SK-N-SH (cell line): Measurements from ENCODE around the gene C18orf32. TPM values are rescaled to one million over a fixed set of nuclear protein-coding genes. Genes with fewer than 3 reads are reported as not detected.
A peak's percentile ranks its signal among the peaks of the same experiment; 100 is the strongest.

Experiments used
- CTCF ChIA-PET: fragments of 300-600, 350-600 bp; formaldehyde crosslinking; extraction: SDS; loops from one replicate; lab custom pipeline; 2021; lab: Yijun Ruan, JAX
- POLR2A ChIA-PET: fragments of 350-600 bp; sonication (Branson Sonifier 250); formaldehyde crosslinking; extraction: SDS; loops from one replicate; lab custom pipeline; 2020; ENCODE audit warnings: antibody characterized with exemption, inconsistent platforms; lab: Yijun Ruan, JAX
- DNase-seq: peaks from one replicate; pipeline ENCODE4 v3.0.0; 2012
- H2AFZ ChIP-seq: fragments of 200-600 bp; sonication (generic); 2 replicates; pipeline ENCODE4 v1.8.1; 2016; ENCODE audit warnings: antibody characterized with exemption, mild to moderate bottlenecking, low read depth
- H3F3A ChIP-seq: fragments of 200-600 bp; sonication (generic); replicated peaks from 2 replicates; pipeline ENCODE3; 2016; ENCODE audit warnings: antibody characterized with exemption, mild to moderate bottlenecking; ENCODE audit not compliant: insufficient read depth
- H3K27ac ChIP-seq, 2 experiments: fragments of 200-500 bp in 1 of 2; fragments of 200-600 bp in 1 of 2; sonication (Bioruptor generic) in 1 of 2; sonication (generic), shearing (Covaris generic) in 1 of 2; 2 replicates each; pipeline versions ENCODE4 v1.5.1 to v1.6.1; 2014 to 2016; ENCODE audit warnings: low read depth in 2 of 2, inconsistent platforms in 1 of 2, low read length in 1 of 2, mild to moderate bottlenecking in 1 of 2, mixed read lengths in 1 of 2
- H3K27me3 ChIP-seq: fragments of 200-600 bp; sonication (generic), shearing (Covaris generic); 2 replicates; pipeline ENCODE4 v1.6.1; 2016; ENCODE audit warnings: mixed run types; ENCODE audit not compliant: insufficient read depth
- H3K36me3 ChIP-seq, 2 experiments: fragments of 200-500 bp in 1 of 2; fragments of 200-600 bp in 1 of 2; sonication (Bioruptor generic) in 1 of 2; sonication (generic) in 1 of 2; replicated peaks in 1 of 2; 2 replicates each; pipeline versions ENCODE3 to v1.5.1; 2014 to 2016; ENCODE audit warnings: low read length in 1 of 2, mild to moderate bottlenecking in 1 of 2; ENCODE audit not compliant: insufficient read depth in 2 of 2, control insufficient read depth in 1 of 2
- H3K4me1 ChIP-seq, 2 experiments: fragments of 200-500 bp in 1 of 2; fragments of 200-600 bp in 1 of 2; sonication (Bioruptor generic) in 1 of 2; sonication (generic), shearing (Covaris generic) in 1 of 2; 2 replicates each; pipeline versions ENCODE4 v1.5.1 to v1.6.1; 2014 to 2016; ENCODE audit warnings: low read depth in 1 of 2, low read length in 1 of 2, mixed run types in 1 of 2; ENCODE audit not compliant: insufficient read depth in 2 of 2, control insufficient read depth in 1 of 2
- H3K4me2 ChIP-seq: fragments of 200-600 bp; sonication (generic), shearing (Covaris generic); 2 replicates; pipeline ENCODE4 v1.6.1; 2017; ENCODE audit warnings: mixed run types
- H3K4me3 ChIP-seq, 2 experiments: fragments of 200-500 bp in 1 of 2; fragments of 200-600 bp in 1 of 2; sonication (Bioruptor generic) in 1 of 2; sonication (generic), shearing (Covaris generic) in 1 of 2; 2 replicates each; pipeline versions ENCODE4 v1.5.1 to v1.8.1; 2014 to 2016; ENCODE audit warnings: low read depth in 2 of 2, inconsistent platforms in 1 of 2, low read length in 1 of 2, mild to moderate bottlenecking in 1 of 2, mixed read lengths in 1 of 2, moderate library complexity in 1 of 2
- H3K79me2 ChIP-seq: fragments of 200-600 bp; sonication (generic); 2 replicates; pipeline ENCODE4 v1.8.1; 2017; ENCODE audit warnings: mild to moderate bottlenecking; ENCODE audit not compliant: insufficient read depth
- H3K9ac ChIP-seq: fragments of 200-600 bp; sonication (generic); 2 replicates; pipeline ENCODE4 v1.6.1; 2017; ENCODE audit warnings: mixed run types
- H3K9me2 ChIP-seq: fragments of 200-600 bp; sonication (generic); 2 replicates; pipeline ENCODE4 v1.6.1; 2017; ENCODE audit warnings: mixed run types
- H3K9me3 ChIP-seq: fragments of 200-600 bp; sonication (generic); 2 replicates; pipeline ENCODE4 v1.6.1; 2017; ENCODE audit warnings: mixed run types, mild to moderate bottlenecking, moderate library complexity
- H4K20me1 ChIP-seq: fragments of 200-600 bp; sonication (generic); 2 replicates; pipeline ENCODE4 v1.6.1; 2017; ENCODE audit warnings: mild to moderate bottlenecking, mixed run types; ENCODE audit not compliant: insufficient read depth
- FOSL2 ChIP-seq: IDR thresholded peaks from 2 replicates; pipeline ENCODE4 v1.4.0; 2012; ENCODE audit warnings: low read depth, mild to moderate bottlenecking, moderate library complexity, borderline replicate concordance
- FOXM1 ChIP-seq: IDR thresholded peaks from 2 replicates; pipeline ENCODE4 v1.4.0; 2012; ENCODE audit warnings: low read depth, mild to moderate bottlenecking
- GATA2 ChIP-seq: sonication (generic); formaldehyde crosslinking; IDR thresholded peaks from 2 replicates; pipeline ENCODE4 v1.5.0; 2020; ENCODE audit warnings: mild to moderate bottlenecking, missing genetic modification reagents
- JUND ChIP-seq: IDR thresholded peaks from 2 replicates; pipeline ENCODE4 v1.4.0; 2012
- NRF1 ChIP-seq: IDR thresholded peaks from 2 replicates; pipeline ENCODE4 v1.6.1; 2012; ENCODE audit warnings: low read depth, mild to moderate bottlenecking, low read length
- RAD21 ChIP-seq: IDR thresholded peaks from 2 replicates; pipeline ENCODE4 v1.6.1; 2012; ENCODE audit warnings: mild to moderate bottlenecking, low read length
- SIN3A ChIP-seq: IDR thresholded peaks from 2 replicates; pipeline ENCODE4 v1.6.1; 2012; ENCODE audit warnings: low read depth, mild to moderate bottlenecking, low read length, moderate library complexity, borderline replicate concordance
- TAF1 ChIP-seq: IDR thresholded peaks from 2 replicates; pipeline ENCODE4 v1.6.1; 2012; ENCODE audit warnings: low read depth, mild to moderate bottlenecking, low read length, moderate library complexity, borderline replicate concordance
- TEAD4 ChIP-seq: IDR thresholded peaks from 2 replicates; pipeline ENCODE4 v1.4.0; 2012; ENCODE audit warnings: mild to moderate bottlenecking, borderline replicate concordance; ENCODE audit not compliant: insufficient read depth
- YY1 ChIP-seq: IDR thresholded peaks from 2 replicates; pipeline ENCODE4 v1.4.0; 2012; ENCODE audit warnings: low read depth, mild to moderate bottlenecking
- WGBS: methylation state at CpG from one replicate; pipeline ENCODE4 v1.1.6; 2017; ENCODE audit warnings: low lambda C conversion rate; 5-methylcytosine and 5-hydroxymethylcytosine counted together
- polyA plus RNA-seq, 3 experiments: library from polyadenylated mRNA; depleted of rRNA; stranded (reverse); fragments of >200 nt; gene quantifications; 2 replicates each; pipeline ENCODE4 v1.2.3, GENCODE V29; 2012
- TF ChIP-seq, protein P1 (sequence below): IDR thresholded peaks from 2 replicates; pipeline ENCODE4; 2012
- TF ChIP-seq, protein P2 (sequence below): IDR thresholded peaks from 2 replicates; pipeline ENCODE4 v1.4.0; 2012; ENCODE audit warnings: low read depth, borderline replicate concordance
- TF ChIP-seq, protein P3 (sequence below): fragments of 150-350 bp; IDR thresholded peaks from 2 replicates; pipeline ENCODE4 v1.6.1; 2016; ENCODE audit warnings: mild to moderate bottlenecking, low read depth, low read length
- TF ChIP-seq, protein P4 (sequence below): IDR thresholded peaks from 2 replicates; pipeline ENCODE4 v1.6.1; 2012; ENCODE audit warnings: mild to moderate bottlenecking, low read depth, low read length, moderate library complexity

Gene C18orf32
- polyA plus RNA-seq, 1 of the 3 experiments (the other 2 are of a cell fraction), result 29.4 TPM

DNA sequence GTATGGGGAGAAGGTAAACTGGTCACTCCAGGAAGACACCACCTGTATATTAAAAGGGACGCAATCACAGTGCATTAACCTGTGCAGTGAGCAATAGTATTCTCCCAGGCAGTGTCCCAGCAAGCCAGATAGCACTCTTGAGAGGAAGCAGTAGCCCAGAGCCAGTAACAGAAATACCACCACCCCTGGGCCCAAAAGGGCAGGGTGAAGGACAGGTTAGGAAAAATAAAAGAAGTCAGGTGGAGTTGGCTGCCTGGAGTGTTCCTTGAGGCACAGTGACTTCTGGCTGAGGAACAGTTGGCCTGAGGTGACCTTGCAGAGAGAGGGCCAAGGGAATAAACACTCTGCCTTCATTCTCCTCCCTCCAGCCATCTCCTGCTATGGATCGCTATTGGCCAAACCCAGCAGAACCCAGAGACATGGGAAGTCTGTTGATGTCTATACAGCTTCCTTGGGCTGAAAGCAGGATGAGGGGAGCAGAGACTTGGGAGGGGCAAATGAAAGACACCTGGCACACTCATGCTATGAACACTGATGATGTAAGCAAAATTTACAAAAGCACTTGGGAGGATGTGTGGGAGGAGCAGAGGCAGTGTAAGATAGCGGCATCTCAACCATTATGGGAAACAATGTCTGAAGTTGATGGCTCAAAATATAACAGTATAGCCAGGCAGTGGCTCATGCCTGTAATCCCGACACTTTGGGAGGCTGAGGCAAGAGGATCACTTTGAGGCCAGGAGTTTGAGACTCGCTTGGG is 7.5 kb downstream of the C18orf32 start:
- H3K36me3 ChIP-seq, result peaks cover 30 to 37% of the 10 kb centered on the region in 2 experiments
- H3K9ac ChIP-seq, result no peak overlapping the region
- H3K79me2 ChIP-seq, result peaks cover 29% of the 10 kb centered on the region
- no peak overlapping the region for H3K27ac ChIP-seq
- H3K4me3 ChIP-seq, result no peak overlapping the region
- no peak overlapping the region for H2AFZ ChIP-seq
- H3F3A ChIP-seq, result peaks cover 32% of the 10 kb centered on the region
- H3K4me2 ChIP-seq, result no peak overlapping the region
- H3K9me2 ChIP-seq, result no peaks in the 10 kb centered on the region
- WGBS, result 91% methylated on average over 5 of the region's 5 CpGs
- H3K4me1 ChIP-seq, result peaks cover 6 to 9% of the 10 kb centered on the region in 2 experiments; a peak in 3 of 4 replicates
- no peak for DNase-seq
- TF ChIP-seq TEAD4 (no peak), FOXM1 (no peak), TAF1 (no peak), JUND (no peak), NRF1 (no peak), RAD21 (no peak), FOSL2 (no peak)
- TF ChIP-seq, protein P1, sequence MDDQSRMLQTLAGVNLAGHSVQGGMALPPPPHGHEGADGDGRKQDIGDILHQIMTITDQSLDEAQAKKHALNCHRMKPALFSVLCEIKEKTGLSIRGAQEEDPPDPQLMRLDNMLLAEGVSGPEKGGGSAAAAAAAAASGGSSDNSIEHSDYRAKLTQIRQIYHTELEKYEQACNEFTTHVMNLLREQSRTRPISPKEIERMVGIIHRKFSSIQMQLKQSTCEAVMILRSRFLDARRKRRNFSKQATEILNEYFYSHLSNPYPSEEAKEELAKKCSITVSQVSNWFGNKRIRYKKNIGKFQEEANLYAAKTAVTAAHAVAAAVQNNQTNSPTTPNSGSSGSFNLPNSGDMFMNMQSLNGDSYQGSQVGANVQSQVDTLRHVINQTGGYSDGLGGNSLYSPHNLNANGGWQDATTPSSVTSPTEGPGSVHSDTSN, result no peak
- TF ChIP-seq, protein P2, sequence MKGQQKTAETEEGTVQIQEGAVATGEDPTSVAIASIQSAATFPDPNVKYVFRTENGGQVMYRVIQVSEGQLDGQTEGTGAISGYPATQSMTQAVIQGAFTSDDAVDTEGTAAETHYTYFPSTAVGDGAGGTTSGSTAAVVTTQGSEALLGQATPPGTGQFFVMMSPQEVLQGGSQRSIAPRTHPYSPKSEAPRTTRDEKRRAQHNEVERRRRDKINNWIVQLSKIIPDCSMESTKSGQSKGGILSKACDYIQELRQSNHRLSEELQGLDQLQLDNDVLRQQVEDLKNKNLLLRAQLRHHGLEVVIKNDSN, result no peak
- TF ChIP-seq, protein P3, sequence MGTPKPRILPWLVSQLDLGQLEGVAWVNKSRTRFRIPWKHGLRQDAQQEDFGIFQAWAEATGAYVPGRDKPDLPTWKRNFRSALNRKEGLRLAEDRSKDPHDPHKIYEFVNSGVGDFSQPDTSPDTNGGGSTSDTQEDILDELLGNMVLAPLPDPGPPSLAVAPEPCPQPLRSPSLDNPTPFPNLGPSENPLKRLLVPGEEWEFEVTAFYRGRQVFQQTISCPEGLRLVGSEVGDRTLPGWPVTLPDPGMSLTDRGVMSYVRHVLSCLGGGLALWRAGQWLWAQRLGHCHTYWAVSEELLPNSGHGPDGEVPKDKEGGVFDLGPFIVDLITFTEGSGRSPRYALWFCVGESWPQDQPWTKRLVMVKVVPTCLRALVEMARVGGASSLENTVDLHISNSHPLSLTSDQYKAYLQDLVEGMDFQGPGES, result no peak
- no peaks in the 10 kb centered on the region for H3K9me3 ChIP-seq
- ChIA-PET POLR2A (interaction anchor here (1.8 kb wide), 1 partner anchor 7 kb away, joined by 8 read pairs; the partner anchor contains the start of gene C18orf32), CTCF (interaction anchor here (1.1 kb wide), 1 partner anchor 31 kb away, joined by 3 read pairs; no protein-coding TSS in a partner anchor)
- 0 out of 2 replicates have a peak, but pooled peaks cover 3% of the 10 kb centered on the region for H4K20me1 ChIP-seq
- H3K27me3 ChIP-seq, result no peaks in the 10 kb centered on the region

DNA sequence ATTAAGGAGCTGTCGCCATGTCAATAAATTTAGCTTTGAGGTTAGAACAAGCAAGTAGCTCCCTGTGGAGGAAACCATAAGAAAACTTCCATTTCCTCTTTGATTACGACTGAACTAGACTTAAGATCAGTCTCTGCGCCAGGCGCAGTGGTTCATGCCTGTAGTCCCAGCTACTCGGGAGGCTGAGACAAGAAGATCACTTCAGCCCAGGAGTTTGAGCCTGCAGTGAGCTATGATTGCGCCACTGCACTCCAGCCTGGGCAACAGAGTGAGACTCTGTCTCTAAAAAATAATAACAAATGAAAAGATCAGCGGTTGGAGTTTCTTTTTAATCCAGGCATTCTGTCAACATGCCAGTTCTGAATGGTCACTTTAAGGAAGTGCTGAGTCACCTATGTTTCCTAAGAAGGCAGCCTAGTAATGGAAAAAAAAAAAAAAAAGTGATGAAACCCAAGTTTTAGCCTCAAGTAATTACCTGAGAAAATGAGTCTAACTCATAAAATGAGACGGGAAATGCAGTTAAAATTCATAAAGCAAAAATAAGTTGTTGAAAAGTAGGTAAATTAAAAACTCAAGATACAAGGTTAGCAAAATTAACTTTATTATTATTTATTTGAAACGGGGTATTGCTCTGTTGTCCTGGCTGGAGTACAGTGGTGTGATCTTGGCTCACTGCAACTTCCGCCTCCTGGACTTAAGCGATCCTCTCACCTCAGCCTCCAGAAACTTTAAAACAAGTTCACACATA is 10.2 kb downstream of the C18orf32 start:
- Histone ChIP-seq H3K9me2 (no peaks in the 10 kb centered on the region), H3F3A (peaks cover 30% of the 10 kb centered on the region), H3K36me3 (peaks cover 20 to 27% of the 10 kb centered on the region in 2 experiments), H3K4me1 (peaks cover 6 to 9% of the 10 kb centered on the region in 2 experiments; a peak in 3 of 4 replicates), H3K9ac (no peak overlapping the region), H3K27ac (peak overlapping the region in 1 of 2 experiments; percentile 64; a peak in 2 of 4 replicates), H4K20me1 (no peaks in the 10 kb centered on the region), H3K4me3 (no peak overlapping the region), H2AFZ (no peak overlapping the region), H3K79me2 (peaks cover 5% of the 10 kb centered on the region; the same call in 1 of the 2 replicates), H3K9me3 (no peaks in the 10 kb centered on the region), H3K27me3 (no peaks in the 10 kb centered on the region), H3K4me2 (no peak overlapping the region)
- WGBS, result 73% methylated on average over 11 of the region's 11 CpGs
- CTCF ChIA-PET, result no interaction called here
- POLR2A ChIA-PET, result interaction anchor here (0.7 to 2.9 kb wide), 3 partner anchors 10 to 298 kb away, joined by 3 to 9 read pairs (median 5); partner anchors contain the start of gene C18orf32
- TF ChIP-seq JUND, result 0 out of 2 replicates have a peak, but pooled peaks have one; percentile 12
- TF ChIP-seq GATA2 (CRISPR knock-in tag), result no peak
- TF ChIP-seq SIN3A, result no peak
- TF ChIP-seq TEAD4, result no peak
- TF ChIP-seq, protein P4, sequence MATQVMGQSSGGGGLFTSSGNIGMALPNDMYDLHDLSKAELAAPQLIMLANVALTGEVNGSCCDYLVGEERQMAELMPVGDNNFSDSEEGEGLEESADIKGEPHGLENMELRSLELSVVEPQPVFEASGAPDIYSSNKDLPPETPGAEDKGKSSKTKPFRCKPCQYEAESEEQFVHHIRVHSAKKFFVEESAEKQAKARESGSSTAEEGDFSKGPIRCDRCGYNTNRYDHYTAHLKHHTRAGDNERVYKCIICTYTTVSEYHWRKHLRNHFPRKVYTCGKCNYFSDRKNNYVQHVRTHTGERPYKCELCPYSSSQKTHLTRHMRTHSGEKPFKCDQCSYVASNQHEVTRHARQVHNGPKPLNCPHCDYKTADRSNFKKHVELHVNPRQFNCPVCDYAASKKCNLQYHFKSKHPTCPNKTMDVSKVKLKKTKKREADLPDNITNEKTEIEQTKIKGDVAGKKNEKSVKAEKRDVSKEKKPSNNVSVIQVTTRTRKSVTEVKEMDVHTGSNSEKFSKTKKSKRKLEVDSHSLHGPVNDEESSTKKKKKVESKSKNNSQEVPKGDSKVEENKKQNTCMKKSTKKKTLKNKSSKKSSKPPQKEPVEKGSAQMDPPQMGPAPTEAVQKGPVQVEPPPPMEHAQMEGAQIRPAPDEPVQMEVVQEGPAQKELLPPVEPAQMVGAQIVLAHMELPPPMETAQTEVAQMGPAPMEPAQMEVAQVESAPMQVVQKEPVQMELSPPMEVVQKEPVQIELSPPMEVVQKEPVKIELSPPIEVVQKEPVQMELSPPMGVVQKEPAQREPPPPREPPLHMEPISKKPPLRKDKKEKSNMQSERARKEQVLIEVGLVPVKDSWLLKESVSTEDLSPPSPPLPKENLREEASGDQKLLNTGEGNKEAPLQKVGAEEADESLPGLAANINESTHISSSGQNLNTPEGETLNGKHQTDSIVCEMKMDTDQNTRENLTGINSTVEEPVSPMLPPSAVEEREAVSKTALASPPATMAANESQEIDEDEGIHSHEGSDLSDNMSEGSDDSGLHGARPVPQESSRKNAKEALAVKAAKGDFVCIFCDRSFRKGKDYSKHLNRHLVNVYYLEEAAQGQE, result no peak
- peak; percentile 14; the same call in 1 of the 2 replicates for TF ChIP-seq FOSL2
- no peak for TF ChIP-seq YY1
- TF ChIP-seq TAF1, result no peak
- no peak for DNase-seq
